HG03460 (cell line): ENCODE data around the gene MUC6.

Experiments
- ATAC-seq: cut with Tn5 transposase; IDR thresholded peaks from one replicate; pipeline ENCODE4 v1.9.1; 2021; ENCODE audit not compliant: unreplicated experiment

The MUC6 gene

GRCh38 chr11:1072116-1072820 is 35.8 kb upstream of the MUC6 start:
- no peak for ATAC-seq

GRCh38 chr11:1071571-1072115 is 35.1 kb upstream of the MUC6 start:
- ATAC-seq = no peak

GRCh38 chr11:1070594-1071462 is 34.3 kb upstream of the MUC6 start:
- ATAC-seq = no peak

GRCh38 chr11:1069740-1070139 is 33.2 kb upstream of the MUC6 start:
- ATAC-seq = no peak

- no peak for ATAC-seq
These were observed 31.4 kb upstream of the MUC6 start for GRCh38 chr11:1067812-1068496.

GRCh38 chr11:1064167-1064566 is 27.6 kb upstream of the MUC6 start:
- no peak for ATAC-seq

GRCh38 chr11:1062075-1062820 is 25.7 kb upstream of the MUC6 start:
- no peak for ATAC-seq

- no peak for ATAC-seq
These were observed 24.5 kb upstream of the MUC6 start for GRCh38 chr11:1060852-1061616.

GRCh38 chr11:1060410-1060809 is 23.9 kb upstream of the MUC6 start:
- no peak for ATAC-seq

- no peak for ATAC-seq
These were observed 23.2 kb upstream of the MUC6 start for GRCh38 chr11:1059759-1060158.

GRCh38 chr11:1057806-1058205 is 21.3 kb upstream of the MUC6 start:
- no peak for ATAC-seq

- no peak for ATAC-seq
These were observed 19.7 kb upstream of the MUC6 start for GRCh38 chr11:1055990-1056771.

- ATAC-seq = no peak
These were observed 18.7 kb upstream of the MUC6 start for GRCh38 chr11:1055109-1055703.

GRCh38 chr11:1054143-1055108 is 17.9 kb upstream of the MUC6 start:
- no peak for ATAC-seq

- ATAC-seq = no peak
These were observed 16.8 kb upstream of the MUC6 start for GRCh38 chr11:1053121-1053901.

- no peak for ATAC-seq
These were observed 15.9 kb upstream of the MUC6 start for GRCh38 chr11:1052133-1053011.
